Muscle layer of duodenum (tissue), 2 donors: Measurements from ENCODE around the gene TUBA8.
A peak's percentile ranks its signal among the peaks of the same experiment; 100 is the strongest.
"Not testable (repeated sequence)": the region's sequence is repeated elsewhere in the genome, so short reads cannot be mapped to it uniquely, and the experiment has no call there.

Experiments
- H3K27ac ChIP-seq: one replicate; pipeline ENCODE4 v1.7.0; 2013; ENCODE audit warnings: mild to moderate bottlenecking, low read length
- H3K27me3 ChIP-seq: one replicate; pipeline ENCODE4 v1.7.0; 2013; ENCODE audit warnings: low read depth, mild to moderate bottlenecking, control low read depth, low read length
- H3K36me3 ChIP-seq, 2 donors: one replicate each; pipeline ENCODE4 v1.7.0; 2013; ENCODE audit warnings: low read length in 2 of 2, control low read depth in 1 of 2, mild to moderate bottlenecking in 1 of 2; ENCODE audit not compliant: insufficient read depth in 2 of 2, control insufficient read depth in 1 of 2
- H3K4me1 ChIP-seq, 2 donors: one replicate each; pipeline ENCODE4 v1.7.0; 2013; ENCODE audit warnings: low read length in 2 of 2, mild to moderate bottlenecking in 2 of 2, control low read depth in 1 of 2, moderate library complexity in 1 of 2; ENCODE audit not compliant: insufficient read depth in 2 of 2, control insufficient read depth in 1 of 2
- H3K4me3 ChIP-seq, 2 donors: one replicate each; pipeline ENCODE4 v1.7.0; 2013; ENCODE audit warnings: low read length in 2 of 2, low read depth in 1 of 2, mild to moderate bottlenecking in 1 of 2
- H3K9me3 ChIP-seq, 2 donors: one replicate each; pipeline ENCODE4 v1.7.0; 2013; ENCODE audit warnings: low read length in 2 of 2, control low read depth in 1 of 2, mild to moderate bottlenecking in 1 of 2; ENCODE audit not compliant: control insufficient read depth in 1 of 2
- donor health status: healthy.

Gene TUBA8

GRCh38 chr22:18110194-18110953, at the start of gene TUBA8:
TSS of gene TUBA8 (plus strand) at chr22:18110809. CDS start at chr22:18110866, 57 bp downstream.
- Histone ChIP-seq H3K4me3 (peak within 1 kb of the TSS; percentile 30 to 58), H3K27ac (no peak within 1 kb of the TSS), H3K4me1 (peaks cover 0 to 14% of the 10 kb centered on the region in 2 donors), H3K9me3 (no peaks in the 10 kb centered on the region), H3K27me3 (peaks cover 5% of the 10 kb centered on the region), H3K36me3 (no peaks in the 10 kb centered on the region)

GRCh38 chr22:18062421-18062820, 48.2 kb upstream of the TUBA8 start:
- H3K27me3 ChIP-seq, result no peaks in the 10 kb centered on the region
- no peak overlapping the region for H3K27ac ChIP-seq
- peaks cover 0 to 5% of the 10 kb centered on the region in 2 donors for H3K4me1 ChIP-seq
- no peak overlapping the region for H3K4me3 ChIP-seq
- H3K9me3 ChIP-seq, result no peaks in the 10 kb centered on the region
- H3K36me3 ChIP-seq, result no peaks in the 10 kb centered on the region

GRCh38 chr22:18063306-18063705, 47.3 kb upstream of the TUBA8 start:
- Histone ChIP-seq H3K27me3 (no peaks in the 10 kb centered on the region), H3K36me3 (no peaks in the 10 kb centered on the region), H3K27ac (no peak overlapping the region), H3K4me1 (peaks cover 0 to 3% of the 10 kb centered on the region in 2 donors), H3K4me3 (no peak overlapping the region), H3K9me3 (no peaks in the 10 kb centered on the region)

GRCh38 chr22:18063715-18064114, 46.9 kb upstream of the TUBA8 start:
- not testable (repeated sequence) for H3K4me3 ChIP-seq, H3K36me3 ChIP-seq, H3K27ac ChIP-seq, H3K4me1 ChIP-seq, H3K27me3 ChIP-seq, H3K9me3 ChIP-seq

GRCh38 chr22:18064636-18065035, 46.0 kb upstream of the TUBA8 start:
- Histone ChIP-seq H3K9me3 (no peaks in the 10 kb centered on the region), H3K27ac (no peak overlapping the region), H3K4me3 (no peak overlapping the region), H3K4me1 (peaks cover 0 to 3% of the 10 kb centered on the region in 2 donors), H3K36me3 (no peaks in the 10 kb centered on the region), H3K27me3 (no peaks in the 10 kb centered on the region)

GRCh38 chr22:18065256-18065655, 45.4 kb upstream of the TUBA8 start:
- H3K36me3 ChIP-seq, result no peaks in the 10 kb centered on the region
- peaks cover 0 to 3% of the 10 kb centered on the region in 2 donors for H3K4me1 ChIP-seq
- H3K27ac ChIP-seq, result no peak overlapping the region
- H3K4me3 ChIP-seq, result no peak overlapping the region
- H3K27me3 ChIP-seq, result no peaks in the 10 kb centered on the region
- H3K9me3 ChIP-seq, result no peaks in the 10 kb centered on the region

GRCh38 chr22:18066181-18066859, 44.3 kb upstream of the TUBA8 start:
- Histone ChIP-seq H3K27me3 (no peaks in the 10 kb centered on the region), H3K4me1 (peaks cover 0 to 3% of the 10 kb centered on the region in 2 donors), H3K9me3 (no peaks in the 10 kb centered on the region), H3K36me3 (no peaks in the 10 kb centered on the region), H3K27ac (peak overlapping the region; percentile 36), H3K4me3 (no peak overlapping the region)

- Histone ChIP-seq H3K9me3 (no peaks in the 10 kb centered on the region), H3K27ac (peak overlapping the region; percentile 89), H3K27me3 (no peaks in the 10 kb centered on the region), H3K4me1 (peaks cover 0 to 3% of the 10 kb centered on the region in 2 donors), H3K36me3 (no peaks in the 10 kb centered on the region), H3K4me3 (peak overlapping the region in 1 of 2 donors; percentile 22)
Observed at GRCh38 chr22:18067121-18067520, 43.5 kb upstream of the TUBA8 start.

GRCh38 chr22:18067548-18068341, 42.9 kb upstream of the TUBA8 start:
- Histone ChIP-seq H3K27ac (peak overlapping the region; percentile 89), H3K4me3 (peak overlapping the region in 1 of 2 donors; percentile 22), H3K27me3 (no peaks in the 10 kb centered on the region), H3K4me1 (peaks cover 0 to 3% of the 10 kb centered on the region in 2 donors), H3K9me3 (no peaks in the 10 kb centered on the region), H3K36me3 (no peaks in the 10 kb centered on the region)

GRCh38 chr22:18068381-18068988, 42.1 kb upstream of the TUBA8 start:
- peaks cover 0 to 3% of the 10 kb centered on the region in 2 donors for H3K4me1 ChIP-seq
- H3K27ac ChIP-seq, result peak overlapping the region; percentile 89
- no peaks in the 10 kb centered on the region for H3K36me3 ChIP-seq
- no peaks in the 10 kb centered on the region for H3K27me3 ChIP-seq
- H3K4me3 ChIP-seq, result peak overlapping the region in 1 of 2 donors; percentile 22
- H3K9me3 ChIP-seq, result no peaks in the 10 kb centered on the region

- no peaks in the 10 kb centered on the region for H3K27me3 ChIP-seq
- H3K4me1 ChIP-seq, result peaks cover 0 to 3% of the 10 kb centered on the region in 2 donors
- no peaks in the 10 kb centered on the region for H3K36me3 ChIP-seq
- H3K9me3 ChIP-seq, result no peaks in the 10 kb centered on the region
- H3K4me3 ChIP-seq, result no peak overlapping the region
- peak overlapping the region; percentile 89 for H3K27ac ChIP-seq
Observed at GRCh38 chr22:18069041-18069440, 41.6 kb upstream of the TUBA8 start.
